GM23338 (cell line): ENCODE measurements around the gene HMGXB3. TPM values are rescaled to one million over a fixed set of nuclear protein-coding genes. Genes with fewer than 3 reads are reported as not detected.

ENCODE experiments used
- ATAC-seq: fragments of 200-7000 bp; cut with Tn5 transposase; 3 replicates; pipeline ENCODE4 v1.9.1; 2020
- DNase-seq: peaks from one replicate; pipeline ENCODE4 v3.0.0-alpha.2; 2015; ENCODE audit warnings: low spot score
- H2AFZ ChIP-seq: fragments of 200-600 bp; sonication (generic); 2 replicates; pipeline ENCODE4 v1.8.0; 2016; ENCODE audit warnings: antibody characterized with exemption, mild to moderate bottlenecking, moderate library complexity
- H3F3A ChIP-seq: fragments of 200-600 bp; sonication (generic); replicated peaks from 2 replicates; pipeline ENCODE4 v1.8.0; 2017; ENCODE audit warnings: antibody characterized with exemption, mixed run types, low read depth
- H3K27ac ChIP-seq: fragments of 200-600 bp; sonication (generic); 2 replicates; pipeline ENCODE4 v1.6.1; 2016; ENCODE audit warnings: low read depth
- H3K27me3 ChIP-seq: fragments of 200-600 bp; sonication (generic); 2 replicates; pipeline ENCODE4 v1.8.0; 2016; ENCODE audit warnings: mild to moderate bottlenecking, mixed run types, moderate library complexity; ENCODE audit not compliant: insufficient read depth
- H3K36me3 ChIP-seq: fragments of 200-600 bp; sonication (generic); 2 replicates; pipeline ENCODE4 v1.8.0; 2016; ENCODE audit warnings: mild to moderate bottlenecking; ENCODE audit not compliant: insufficient read depth
- H3K4me1 ChIP-seq: fragments of 200-600 bp; sonication (generic); 2 replicates; pipeline ENCODE4 v1.8.0; 2016; ENCODE audit warnings: mild to moderate bottlenecking, moderate library complexity; ENCODE audit not compliant: insufficient read depth
- H3K4me2 ChIP-seq: fragments of 200-600 bp; sonication (generic); 2 replicates; pipeline ENCODE4 v1.7.1; 2017; ENCODE audit warnings: mixed run types
- H3K4me3 ChIP-seq: fragments of 200-600 bp; sonication (generic); 2 replicates; pipeline ENCODE4 v1.6.1; 2016; ENCODE audit warnings: mixed run types
- H3K79me2 ChIP-seq: fragments of 200-600 bp; sonication (generic); replicated peaks from 2 replicates; pipeline ENCODE4 v1.8.0; 2017; ENCODE audit warnings: mild to moderate bottlenecking; ENCODE audit not compliant: insufficient read depth
- H3K9me2 ChIP-seq: fragments of 200-600 bp; sonication (generic); 2 replicates; pipeline ENCODE4 v1.8.0; 2017; ENCODE audit not compliant: insufficient read depth
- H4K20me1 ChIP-seq: fragments of 200-600 bp; sonication (generic); replicated peaks from 2 replicates; pipeline ENCODE4 v1.8.0; 2017; ENCODE audit warnings: mild to moderate bottlenecking; ENCODE audit not compliant: insufficient read depth
- H3K27ac Mint-ChIP-seq: 2 replicates; pipeline ENCODE4 v1.8.0; 2020; ENCODE audit warnings: inconsistent platforms, mild to moderate bottlenecking, moderate library complexity, mixed read lengths
- H3K27me3 Mint-ChIP-seq: 3 replicates; pipeline ENCODE4 v1.8.0; 2022; ENCODE audit warnings: low read depth, mild to moderate bottlenecking, moderate library complexity, mixed read lengths, inconsistent platforms; ENCODE audit not compliant: insufficient read depth, poor library complexity
- H3K36me3 Mint-ChIP-seq: 3 replicates; pipeline ENCODE4 v1.8.0; 2021; ENCODE audit warnings: low read depth, mild to moderate bottlenecking, inconsistent platforms, moderate library complexity, mixed read lengths
- H3K4me1 Mint-ChIP-seq: 3 replicates; pipeline ENCODE4 v1.8.0; 2020; ENCODE audit warnings: mild to moderate bottlenecking, inconsistent platforms, mixed read lengths
- H3K4me3 Mint-ChIP-seq: 3 replicates; pipeline ENCODE4 v1.8.0; 2021; ENCODE audit warnings: moderate library complexity, mild to moderate bottlenecking, inconsistent platforms, mixed read lengths
- H3K9me3 Mint-ChIP-seq: 3 replicates; pipeline ENCODE4 v1.8.0; 2020; ENCODE audit warnings: moderate library complexity, mild to moderate bottlenecking, inconsistent platforms, mixed read lengths
- CREB1 ChIP-seq: fragments of 250-450 bp; sonication (Bioruptor Pico); IDR thresholded peaks from 2 replicates; pipeline ENCODE4 v1.5.0; 2020; ENCODE audit warnings: low read depth, mild to moderate bottlenecking, moderate library complexity
- CTCF ChIP-seq, 2 experiments: fragments of 200-600 bp in 1 of 2; sonication (generic) in 1 of 2; conservative IDR thresholded peaks; 2 replicates each; pipeline versions ENCODE4 v1.5.1 to v1.6.1; 2016 to 2017; ENCODE audit warnings: antibody characterized with exemption in 2 of 2, low read depth in 2 of 2, mild to moderate bottlenecking in 2 of 2, moderate library complexity in 1 of 2
- ETS1 ChIP-seq: IDR thresholded peaks from 2 replicates; pipeline ENCODE4 v1.6.1; 2016; ENCODE audit warnings: antibody characterized with exemption
- EZH2 ChIP-seq: fragments of 200-600 bp; sonication (generic); IDR thresholded peaks from one replicate; pipeline ENCODE4 v1.8.0; 2017; ENCODE audit warnings: antibody characterized with exemption, mild to moderate bottlenecking, low read depth; ENCODE audit not compliant: unreplicated experiment
- EZH2phosphoT487 ChIP-seq: fragments of 200-600 bp; sonication (generic); IDR thresholded peaks from one replicate; pipeline ENCODE4 v1.8.1; 2018; ENCODE audit warnings: antibody characterized with exemption; ENCODE audit not compliant: unreplicated experiment
- JUNB ChIP-seq: IDR thresholded peaks from one replicate; pipeline ENCODE4 v1.6.1; 2016; ENCODE audit warnings: antibody characterized with exemption; ENCODE audit not compliant: unreplicated experiment
- NANOG ChIP-seq: IDR thresholded peaks from 2 replicates; pipeline ENCODE4 v1.6.1; 2016; ENCODE audit warnings: antibody characterized with exemption, borderline replicate concordance
- POLR2AphosphoS5 ChIP-seq: IDR thresholded peaks from 2 replicates; pipeline ENCODE4 v1.6.1; 2016; ENCODE audit warnings: antibody characterized with exemption, low read depth
- REST ChIP-seq: IDR thresholded peaks from one replicate; pipeline ENCODE4 v1.6.1; 2018; ENCODE audit warnings: antibody characterized with exemption; ENCODE audit not compliant: unreplicated experiment
- STAT1 ChIP-seq: IDR thresholded peaks from one replicate; pipeline ENCODE4 v1.6.1; 2016; ENCODE audit warnings: antibody characterized with exemption; ENCODE audit not compliant: unreplicated experiment
- ZNF114 ChIP-seq: fragments of 250-450 bp; sonication (Bioruptor Pico); IDR thresholded peaks from 2 replicates; pipeline ENCODE4 v1.5.0; 2020; ENCODE audit warnings: mild to moderate bottlenecking, moderate library complexity
- ZNF331 ChIP-seq: fragments of 250-450 bp; sonication (Bioruptor Pico); IDR thresholded peaks from 2 replicates; pipeline ENCODE4 v1.5.0; 2020; ENCODE audit warnings: low read depth, mild to moderate bottlenecking, moderate library complexity
- ZNF462 ChIP-seq: fragments of 250-450 bp; sonication (Bioruptor Pico); IDR thresholded peaks from 2 replicates; pipeline ENCODE4 v1.5.0; 2020; ENCODE audit warnings: mild to moderate bottlenecking, moderate library complexity
- polyA plus RNA-seq: library from polyadenylated mRNA; unstranded; fragments of >200 nt; fragmentation: Nextera tagmentation; extraction: Ambion mirVana; gene quantifications from 2 replicates; pipeline ENCODE4 v1.2.1, GENCODE V29; 2016
- total RNA-seq: library from RNA; depleted of rRNA; stranded (reverse); fragments of >200 nt; shearing (Covaris generic); gene quantifications from 2 replicates; pipeline ENCODE4 v1.2.3, GENCODE V29; 2014

HMGXB3 gene
- total and polyA plus RNA-seq, 2 experiments from 2014 or later, result 9.4 to 37.9 TPM

GRCh38 chr5:149979896-149980295 is 20.6 kb upstream of the HMGXB3 start:
- no peak overlapping the region for H2AFZ ChIP-seq
- H3K4me3 Mint-ChIP-seq, result no peak overlapping the region
- 0 out of 2 replicates have a peak, but pooled peaks cover 4% of the 10 kb centered on the region for H4K20me1 ChIP-seq
- DNase-seq (no peak), ATAC-seq (no peak)
- no peaks in the 10 kb centered on the region for H3K27me3 ChIP-seq
- H3F3A ChIP-seq, result no peaks in the 10 kb centered on the region
- H3K4me3 ChIP-seq, result no peak overlapping the region
- H3K4me1 ChIP-seq, result no peaks in the 10 kb centered on the region
- no peaks in the 10 kb centered on the region for H3K79me2 ChIP-seq
- no peaks in the 10 kb centered on the region for H3K36me3 ChIP-seq
- H3K9me3 Mint-ChIP-seq, result no peaks in the 10 kb centered on the region
- no peaks in the 10 kb centered on the region for H3K36me3 Mint-ChIP-seq
- H3K27ac Mint-ChIP-seq, result no peak overlapping the region
- TF ChIP-seq ETS1, result no peak
- no peak for TF ChIP-seq POLR2AphosphoS5
- no peak for TF ChIP-seq EZH2
- no peak for TF ChIP-seq ZNF331 (CRISPR knock-in tag)
- TF ChIP-seq EZH2phosphoT487, result no peak
- TF ChIP-seq ZNF462, result no peak
- TF ChIP-seq STAT1, result no peak
- no peak for TF ChIP-seq CREB1 (CRISPR knock-in tag)
- no peak for TF ChIP-seq NANOG
- TF ChIP-seq ZNF114, result no peak
- no peak for TF ChIP-seq REST
- no peak for TF ChIP-seq CTCF (conservative IDR thresholded peaks at IDR 0.05; ENCODE audit: low read depth in 2 of 2)
- no peak for TF ChIP-seq JUNB
- H3K4me1 Mint-ChIP-seq, result no peaks in the 10 kb centered on the region
- no peak overlapping the region for H3K27ac ChIP-seq
- no peaks in the 10 kb centered on the region for H3K9me2 ChIP-seq
- H3K4me2 ChIP-seq, result no peak overlapping the region
- no peaks in the 10 kb centered on the region for H3K27me3 Mint-ChIP-seq
